H1 (cell line): ENCODE measurements around the gene ME3. TPM values are rescaled to one million over a fixed set of nuclear protein-coding genes. Genes with fewer than 3 reads are reported as not detected.

ENCODE experiments used
- CTCF ChIA-PET: fragments of 300-600 bp; sonication (Branson Sonifier 250); formaldehyde crosslinking; loops from one replicate; lab custom pipeline; 2021; ENCODE audit not compliant: partially characterized antibody; lab: Charles Lee
- POLR2A ChIA-PET: fragments of 300-600 bp; sonication (Branson Sonifier 250); formaldehyde crosslinking; loops from one replicate; lab custom pipeline; 2021; ENCODE audit warnings: inconsistent platforms; ENCODE audit not compliant: partially characterized antibody; lab: Charles Lee
- DNase-seq, 2 experiments: peaks; one replicate each; pipeline versions ENCODE4 v3.0.0 to v3.0.0-alpha.2; 2010 to 2022; ENCODE audit warnings: low spot score in 2 of 2, low read depth in 1 of 2, mixed read lengths in 1 of 2
- FAIRE-seq: peaks from 2 replicates; lab custom pipeline; 2011; peaks lifted over from hg19 to GRCh38; lab: Jason Lieb, UNC
- H2AFZ ChIP-seq: 2 replicates; pipeline ENCODE4 v1.8.1; 2012; ENCODE audit warnings: low read length, inconsistent platforms
- H2AK5ac ChIP-seq: 2 replicates; pipeline ENCODE4 v1.6.1; 2013; ENCODE audit warnings: low read depth, low read length
- H2BK120ac ChIP-seq: replicated peaks from 2 replicates; pipeline ENCODE3; 2013; ENCODE audit warnings: low read depth, low read length, inconsistent platforms
- H2BK12ac ChIP-seq: 2 replicates; pipeline ENCODE4 v1.6.1; 2013; ENCODE audit warnings: low read depth, low read length
- H2BK15ac ChIP-seq: 2 replicates; pipeline ENCODE4 v1.6.1; 2013; ENCODE audit warnings: low read length
- H2BK20ac ChIP-seq: 2 replicates; pipeline ENCODE4 v1.6.1; 2013; ENCODE audit warnings: low read length
- H2BK5ac ChIP-seq: 2 replicates; pipeline ENCODE4 v1.6.1; 2013; ENCODE audit warnings: low read depth, low read length
- H3K14ac ChIP-seq: 2 replicates; pipeline ENCODE4 v1.6.1; 2013; ENCODE audit warnings: inconsistent platforms; ENCODE audit not compliant: insufficient read length
- H3K18ac ChIP-seq: 2 replicates; pipeline ENCODE4 v1.6.1; 2013; ENCODE audit warnings: low read length; ENCODE audit errors: extremely low read depth
- H3K23ac ChIP-seq: 2 replicates; pipeline ENCODE4 v1.6.1; 2013; ENCODE audit warnings: inconsistent platforms; ENCODE audit not compliant: insufficient read length
- H3K23me2 ChIP-seq: 2 replicates; pipeline ENCODE4 v1.6.1; 2013; ENCODE audit warnings: low read depth, low read length
- H3K27ac ChIP-seq: 2 replicates; pipeline ENCODE4 v1.6.1; 2011; ENCODE audit warnings: low read depth, low read length, inconsistent platforms
- H3K27me3 ChIP-seq, 4 experiments: replicated peaks in 1 of 4; 1 replicate in 1 of 4; 2 replicates in 3 of 4; pipeline versions ENCODE4 v1.6.1 to v1.8.1; 2011 to 2013; ENCODE audit warnings: low read length in 3 of 4, mild to moderate bottlenecking in 3 of 4, inconsistent platforms in 2 of 4, mixed read lengths in 2 of 4, moderate library complexity in 1 of 4; ENCODE audit not compliant: control insufficient read depth in 3 of 4, insufficient read depth in 3 of 4; ENCODE audit errors: extremely low read depth in 1 of 4
- H3K36me3 ChIP-seq, 4 experiments: 2 replicates each; pipeline versions ENCODE4 v1.6.1 to v1.8.1; 2011 to 2013; ENCODE audit warnings: mild to moderate bottlenecking in 4 of 4, low read length in 3 of 4, moderate library complexity in 2 of 4, control low read depth in 1 of 4, inconsistent platforms in 1 of 4; ENCODE audit not compliant: insufficient read depth in 4 of 4, control insufficient read depth in 2 of 4
- H3K4ac ChIP-seq: replicated peaks from 2 replicates; pipeline ENCODE3; 2013; ENCODE audit warnings: low read length, low read depth, mixed read lengths, inconsistent platforms; ENCODE audit not compliant: insufficient read length
- H3K4me1 ChIP-seq, 4 experiments: replicated peaks in 1 of 4; 1 replicate in 1 of 4; 2 replicates in 3 of 4; pipeline versions ENCODE4 v1.6.1 to v1.8.1; 2011 to 2013; ENCODE audit warnings: low read length in 3 of 4, inconsistent platforms in 2 of 4, mixed read lengths in 1 of 4; ENCODE audit not compliant: insufficient read depth in 4 of 4, control insufficient read depth in 3 of 4
- H3K4me2 ChIP-seq, 2 experiments: 2 replicates each; pipeline versions ENCODE4 v1.6.1 to v1.8.1; 2011 to 2013; ENCODE audit warnings: low read depth in 2 of 2, low read length in 2 of 2, control low read depth in 1 of 2, inconsistent platforms in 1 of 2, mild to moderate bottlenecking in 1 of 2; ENCODE audit not compliant: insufficient read depth in 1 of 2
- H3K4me3 ChIP-seq, 4 experiments: fragments of 200-600, 300-600 bp in 1 of 4; sonication (generic), shearing (Covaris generic), sonication (Bioruptor Twin) in 1 of 4; 2 replicates each; pipeline versions ENCODE4 v1.5.1 to v1.8.1; 2011 to 2016; ENCODE audit warnings: low read length in 4 of 4, low read depth in 3 of 4, control low read depth in 2 of 4, inconsistent platforms in 2 of 4, mild to moderate bottlenecking in 2 of 4, mixed read lengths in 1 of 4, moderate library complexity in 1 of 4; ENCODE audit not compliant: insufficient read depth in 2 of 4; ENCODE audit errors: extremely low read depth in 1 of 4
- H3K56ac ChIP-seq: replicated peaks from 2 replicates; pipeline ENCODE3; 2013; ENCODE audit warnings: low read depth, mild to moderate bottlenecking, mixed read lengths, low read length, inconsistent platforms; ENCODE audit not compliant: insufficient read length
- H3K79me1 ChIP-seq: 2 replicates; pipeline ENCODE4 v1.6.1; 2013; ENCODE audit warnings: low read depth, low read length, control low read depth
- H3K79me2 ChIP-seq, 2 experiments: 2 replicates each; pipeline versions ENCODE4 v1.6.1 to v1.8.1; 2012 to 2013; ENCODE audit warnings: low read length in 2 of 2, mild to moderate bottlenecking in 2 of 2, inconsistent platforms in 1 of 2; ENCODE audit not compliant: insufficient read depth in 2 of 2, control insufficient read depth in 1 of 2
- H3K9ac ChIP-seq, 4 experiments: replicated peaks in 1 of 4; 1 replicate in 1 of 4; 2 replicates in 3 of 4; pipeline versions ENCODE4 v1.6.1 to v1.8.1; 2011 to 2013; ENCODE audit warnings: low read depth in 3 of 4, low read length in 3 of 4, control low read depth in 2 of 4, mild to moderate bottlenecking in 2 of 4, moderate library complexity in 2 of 4, inconsistent platforms in 1 of 4; ENCODE audit errors: extremely low read depth in 1 of 4
- H3K9me3 ChIP-seq, 2 experiments: 2 replicates each; pipeline versions ENCODE4 v1.6.1 to v1.8.1; 2012 to 2013; ENCODE audit warnings: mild to moderate bottlenecking in 2 of 2, moderate library complexity in 2 of 2, control low read depth in 1 of 2, inconsistent platforms in 1 of 2, low read depth in 1 of 2, low read length in 1 of 2, mixed read lengths in 1 of 2; ENCODE audit not compliant: insufficient read depth in 2 of 2
- H4K20me1 ChIP-seq, 2 experiments: replicated peaks in 1 of 2; 2 replicates each; pipeline versions ENCODE3 to v1.8.1; 2011 to 2013; ENCODE audit warnings: inconsistent platforms in 2 of 2, low read length in 2 of 2, mild to moderate bottlenecking in 1 of 2; ENCODE audit not compliant: insufficient read depth in 2 of 2, control insufficient read depth in 1 of 2
- H4K5ac ChIP-seq: 2 replicates; pipeline ENCODE4 v1.6.1; 2013; ENCODE audit warnings: low read length, low read depth, mixed read lengths, inconsistent platforms; ENCODE audit not compliant: insufficient read length
- H4K8ac ChIP-seq: 2 replicates; pipeline ENCODE4 v1.8.0; 2013; ENCODE audit warnings: mild to moderate bottlenecking, moderate library complexity, low read length, inconsistent platforms; ENCODE audit not compliant: insufficient read depth; ENCODE audit errors: extremely low read depth
- H4K91ac ChIP-seq: replicated peaks from 2 replicates; pipeline ENCODE3; 2013; ENCODE audit warnings: low read length, mixed read lengths, inconsistent platforms; ENCODE audit not compliant: insufficient read length
- BRCA1 ChIP-seq: IDR thresholded peaks from 2 replicates; pipeline ENCODE4 v1.6.1; 2012; ENCODE audit warnings: low read depth, low read length, improper control_type of control experiment
- FOSL1 ChIP-seq: IDR thresholded peaks from 2 replicates; pipeline ENCODE4 v1.6.1; 2011; ENCODE audit warnings: mild to moderate bottlenecking, low read depth, low read length, moderate library complexity; ENCODE audit not compliant: insufficient read depth
- JUN ChIP-seq: IDR thresholded peaks from 2 replicates; pipeline ENCODE4 v1.6.1; 2011; ENCODE audit warnings: low read depth, mild to moderate bottlenecking, improper control_type of control experiment, low read length
- JUND ChIP-seq: IDR thresholded peaks from 2 replicates; pipeline ENCODE4 v1.6.1; 2011; ENCODE audit warnings: mild to moderate bottlenecking, improper control_type of control experiment, low read length
- MAFK ChIP-seq: IDR thresholded peaks from 2 replicates; pipeline ENCODE4 v1.6.1; 2012; ENCODE audit warnings: low read depth, mild to moderate bottlenecking, improper control_type of control experiment, low read length
- NANOG ChIP-seq: IDR thresholded peaks from 2 replicates; pipeline ENCODE4 v1.6.1; 2011; ENCODE audit warnings: low read length, low read depth, mild to moderate bottlenecking, inconsistent platforms; ENCODE audit not compliant: insufficient read depth, poor library complexity, severe bottlenecking
- NRF1 ChIP-seq: IDR thresholded peaks from 2 replicates; pipeline ENCODE4 v1.6.1; 2011; ENCODE audit warnings: mild to moderate bottlenecking, low read depth, low read length, improper control_type of control experiment
- POLR2AphosphoS5 ChIP-seq: IDR thresholded peaks from 2 replicates; pipeline ENCODE4 v1.6.1; 2011; ENCODE audit warnings: low read depth, low read length
- RFX5 ChIP-seq: IDR thresholded peaks from 2 replicates; pipeline ENCODE4 v1.6.1; 2011; ENCODE audit warnings: low read depth, low read length, improper control_type of control experiment, borderline replicate concordance
- RXRA ChIP-seq: IDR thresholded peaks from 2 replicates; pipeline ENCODE4 v1.6.1; 2011; ENCODE audit warnings: low read depth, mild to moderate bottlenecking, low read length, moderate library complexity; ENCODE audit not compliant: insufficient read depth
- SIN3A ChIP-seq, 2 experiments: IDR thresholded peaks in 1 of 2; conservative IDR thresholded peaks in 1 of 2; 2 replicates each; pipeline ENCODE4 v1.6.1; 2011 to 2012; ENCODE audit warnings: low read length in 2 of 2, improper control_type of control experiment in 1 of 2, low read depth in 1 of 2, mild to moderate bottlenecking in 1 of 2
- WGBS, 2 experiments: shearing (Covaris generic) in 1 of 2; methylation state at CpG; one replicate each; pipeline versions ENCODE4 v1.1.6 to v1.1.7; 2013 to 2015; ENCODE audit warnings: low lambda C conversion rate in 2 of 2, mixed read lengths in 2 of 2, inconsistent platforms in 1 of 2, low coverage in 1 of 2, missing lambda C conversion rate in 1 of 2; ENCODE audit not compliant: insufficient replicate concordance in 2 of 2, insufficient coverage in 1 of 2, insufficient read length in 1 of 2; ENCODE audit errors: extremely low coverage in 1 of 2, missing lambda C conversion rate in 1 of 2; 5-methylcytosine and 5-hydroxymethylcytosine counted together
- polyA plus RNA-seq, 7 experiments: library from polyadenylated mRNA; depleted of rRNA in 3 of 7; stranded (reverse) in 5 of 7; unstranded in 2 of 7; fragments of >200 nt in 5 of 7; fragments of 200-250 nt in 2 of 7; gene quantifications; 1 replicate in 5 of 7; 2 replicates in 1 of 7; 4 replicates in 1 of 7; pipeline versions ENCODE4 v1.2.1 to v1.2.3, GENCODE V29; 2011 to 2013; ENCODE audit warnings: missing spikeins in 2 of 7, mixed read lengths in 2 of 7
- total RNA-seq: library from RNA; stranded (reverse); fragmentation: NEBNext Ultra II Directional; extraction: Animal tissue kit (Norgen Biotek cat#: 25700); gene quantifications from 2 replicates; pipeline ENCODE4 v1.2.1, GENCODE V29; 2021
- TF ChIP-seq, protein P1 (sequence below): IDR thresholded peaks from 2 replicates; pipeline ENCODE4 v1.6.1; 2011; ENCODE audit warnings: low read length, improper control_type of control experiment
- TF ChIP-seq, protein P2 (sequence below): IDR thresholded peaks from 2 replicates; pipeline ENCODE4 v1.6.1; 2012; ENCODE audit warnings: inconsistent platforms

ME3 gene
- total and polyA plus RNA-seq, 2 of the 8 experiments (the other 6 are each of a cell fraction or from before 2014, with no cell fraction given): 1.5 to 2.8 TPM

DNA sequence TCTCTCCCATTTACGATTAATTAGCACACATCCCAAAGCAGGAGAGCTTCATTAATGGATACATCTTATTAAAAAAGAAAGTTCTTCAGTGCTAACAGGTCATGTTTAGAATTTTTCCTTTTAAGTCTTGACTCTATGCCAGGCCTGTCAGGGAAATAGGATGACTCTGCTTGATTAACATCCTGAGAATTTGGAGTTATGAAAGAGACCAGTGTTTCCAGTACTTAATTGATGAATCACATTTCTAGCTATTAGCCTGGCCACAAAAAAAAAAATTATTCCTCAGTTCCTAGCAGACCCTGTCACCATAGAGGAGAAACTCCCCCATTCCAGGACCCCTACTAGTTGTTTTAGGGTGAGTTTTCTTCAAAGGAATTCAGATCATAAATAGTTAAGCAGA, 23.6 kb upstream of the ME3 start:
- DNase-seq (no peak), FAIRE-seq (no peak)
- POLR2A ChIA-PET: no interaction called here
- H3K18ac ChIP-seq: no peak overlapping the region
- H3K23ac ChIP-seq: no peak overlapping the region
- H4K20me1 ChIP-seq: no peaks in the 10 kb centered on the region
- H3K4me1 ChIP-seq: no peaks in the 10 kb centered on the region
- H3K4me3 ChIP-seq: no peak overlapping the region
- no peak overlapping the region for H4K5ac ChIP-seq
- H3K9ac ChIP-seq: no peak overlapping the region
- no peaks in the 10 kb centered on the region for H3K36me3 ChIP-seq
- no peak overlapping the region for H2BK12ac ChIP-seq
- H3K4ac ChIP-seq: no peak overlapping the region
- no peaks in the 10 kb centered on the region; the same call in 1 of the 2 replicates for H3K23me2 ChIP-seq
- no peak overlapping the region for H2BK15ac ChIP-seq
- H3K27ac ChIP-seq: no peak overlapping the region
- no peak overlapping the region for H2BK120ac ChIP-seq
- H3K9me3 ChIP-seq: no peaks in the 10 kb centered on the region
- H3K56ac ChIP-seq: no peak overlapping the region
- no peak overlapping the region for H2BK20ac ChIP-seq
- H3K4me2 ChIP-seq: no peak overlapping the region
- no peak overlapping the region for H3K14ac ChIP-seq
- H3K27me3 ChIP-seq: no peaks in the 10 kb centered on the region
- CTCF ChIA-PET: interaction anchor here (0.5 to 1.5 kb wide), 6 partner anchors 17 to 335 kb away, joined by 3 to 5 read pairs (median 4); no protein-coding TSS in a partner anchor
- no peaks in the 10 kb centered on the region for H3K79me1 ChIP-seq
- WGBS, 2 experiments: 90% methylated on average over 1 of the region's 1 CpG; no CpG with 5 or more reads in 1 of the 2 experiments
- H2AK5ac ChIP-seq: no peak overlapping the region
- no peak overlapping the region for H2AFZ ChIP-seq
- no peak overlapping the region for H4K91ac ChIP-seq
- H4K8ac ChIP-seq: no peak overlapping the region
- H2BK5ac ChIP-seq: no peak overlapping the region
- H3K79me2 ChIP-seq: no peaks in the 10 kb centered on the region
- no peak for TF ChIP-seq RFX5
- no peak for TF ChIP-seq NANOG
- TF ChIP-seq BRCA1: no peak
- TF ChIP-seq FOSL1: no peak
- TF ChIP-seq JUN: no peak
- no peak for TF ChIP-seq SIN3A (conservative IDR thresholded peaks at IDR 0.05 in 1 of 2, IDR thresholded peaks at IDR 0.05 in 1 of 2; ENCODE audit: low read depth in 1 of 2, low read length in 2 of 2)
- TF ChIP-seq RXRA: no peak
- no peak for TF ChIP-seq JUND
- TF ChIP-seq, protein P1, sequence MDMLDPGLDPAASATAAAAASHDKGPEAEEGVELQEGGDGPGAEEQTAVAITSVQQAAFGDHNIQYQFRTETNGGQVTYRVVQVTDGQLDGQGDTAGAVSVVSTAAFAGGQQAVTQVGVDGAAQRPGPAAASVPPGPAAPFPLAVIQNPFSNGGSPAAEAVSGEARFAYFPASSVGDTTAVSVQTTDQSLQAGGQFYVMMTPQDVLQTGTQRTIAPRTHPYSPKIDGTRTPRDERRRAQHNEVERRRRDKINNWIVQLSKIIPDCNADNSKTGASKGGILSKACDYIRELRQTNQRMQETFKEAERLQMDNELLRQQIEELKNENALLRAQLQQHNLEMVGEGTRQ: no peak
- TF ChIP-seq, protein P2, sequence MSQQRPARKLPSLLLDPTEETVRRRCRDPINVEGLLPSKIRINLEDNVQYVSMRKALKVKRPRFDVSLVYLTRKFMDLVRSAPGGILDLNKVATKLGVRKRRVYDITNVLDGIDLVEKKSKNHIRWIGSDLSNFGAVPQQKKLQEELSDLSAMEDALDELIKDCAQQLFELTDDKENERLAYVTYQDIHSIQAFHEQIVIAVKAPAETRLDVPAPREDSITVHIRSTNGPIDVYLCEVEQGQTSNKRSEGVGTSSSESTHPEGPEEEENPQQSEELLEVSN: no peak
- TF ChIP-seq POLR2AphosphoS5: no peak
- TF ChIP-seq MAFK: no peak
- no peak for TF ChIP-seq NRF1
